ENCODE results near the gene GNA15.
"Not testable (repeated sequence)": the region's sequence is repeated elsewhere in the genome, so short reads cannot be mapped to it uniquely, and the experiment has no call there.

The GNA15 gene, protein sequence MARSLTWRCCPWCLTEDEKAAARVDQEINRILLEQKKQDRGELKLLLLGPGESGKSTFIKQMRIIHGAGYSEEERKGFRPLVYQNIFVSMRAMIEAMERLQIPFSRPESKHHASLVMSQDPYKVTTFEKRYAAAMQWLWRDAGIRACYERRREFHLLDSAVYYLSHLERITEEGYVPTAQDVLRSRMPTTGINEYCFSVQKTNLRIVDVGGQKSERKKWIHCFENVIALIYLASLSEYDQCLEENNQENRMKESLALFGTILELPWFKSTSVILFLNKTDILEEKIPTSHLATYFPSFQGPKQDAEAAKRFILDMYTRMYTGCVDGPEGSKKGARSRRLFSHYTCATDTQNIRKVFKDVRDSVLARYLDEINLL

DNA sequence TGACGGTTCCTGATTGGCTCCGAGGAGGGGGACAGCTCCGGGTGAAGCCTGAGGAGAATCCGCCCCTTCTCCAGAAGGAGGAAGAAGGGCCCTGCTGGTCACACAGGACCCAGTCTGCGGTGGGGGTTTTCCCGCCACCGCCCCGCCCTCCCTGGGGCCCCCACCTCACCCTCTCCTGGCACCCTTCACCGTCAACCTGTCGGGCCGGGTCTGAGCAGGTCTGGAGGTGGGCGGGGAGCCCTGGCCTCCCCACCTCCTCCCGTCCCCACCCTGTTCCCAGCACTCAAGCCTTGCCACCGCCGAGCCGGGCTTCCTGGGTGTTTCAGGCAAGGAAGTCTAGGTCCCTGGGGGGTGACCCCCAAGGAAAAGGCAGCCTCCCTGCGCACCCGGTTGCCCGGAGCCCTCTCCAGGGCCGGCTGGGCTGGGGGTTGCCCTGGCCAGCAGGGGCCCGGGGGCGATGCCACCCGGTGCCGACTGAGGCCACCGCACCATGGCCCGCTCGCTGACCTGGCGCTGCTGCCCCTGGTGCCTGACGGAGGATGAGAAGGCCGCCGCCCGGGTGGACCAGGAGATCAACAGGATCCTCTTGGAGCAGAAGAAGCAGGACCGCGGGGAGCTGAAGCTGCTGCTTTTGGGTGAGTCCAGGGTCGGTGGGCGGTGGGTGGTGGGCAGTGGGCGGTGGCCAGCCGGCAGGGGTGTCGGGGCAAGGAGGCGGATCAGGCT, at the start of gene GNA15:
Gene GNA15, plus strand, starts transcription at position 73 of the 723 bp plus-strand sequence. Its CDS starts 418 bp downstream, at position 491.
- no peak for DNase-seq (ENCODE audit: low read depth in 2 of 2, low spot score in 1 of 2)

DNA sequence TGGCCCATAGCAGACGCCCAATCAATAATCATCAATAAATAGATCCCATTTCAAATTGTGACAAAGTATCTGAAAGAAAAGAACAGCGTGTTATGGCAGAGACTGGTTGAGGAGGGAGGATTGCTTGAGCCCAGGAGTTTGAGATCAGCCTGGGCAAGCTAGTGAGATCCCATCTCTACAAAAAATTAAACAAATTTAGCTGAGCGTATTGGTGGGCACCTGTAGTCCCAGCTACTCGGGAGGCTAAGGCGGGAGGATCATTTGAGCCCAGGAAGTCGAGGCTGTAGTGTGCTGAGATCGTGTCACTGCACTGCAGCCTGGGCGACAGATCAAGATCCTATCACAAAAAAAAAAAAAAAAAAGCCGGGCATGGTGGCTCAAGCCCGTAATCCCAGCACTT, 48.1 kb upstream of the GNA15 start:
- DNase-seq (ENCODE audit: low read depth in 2 of 2, low spot score in 1 of 2): no peak

DNA sequence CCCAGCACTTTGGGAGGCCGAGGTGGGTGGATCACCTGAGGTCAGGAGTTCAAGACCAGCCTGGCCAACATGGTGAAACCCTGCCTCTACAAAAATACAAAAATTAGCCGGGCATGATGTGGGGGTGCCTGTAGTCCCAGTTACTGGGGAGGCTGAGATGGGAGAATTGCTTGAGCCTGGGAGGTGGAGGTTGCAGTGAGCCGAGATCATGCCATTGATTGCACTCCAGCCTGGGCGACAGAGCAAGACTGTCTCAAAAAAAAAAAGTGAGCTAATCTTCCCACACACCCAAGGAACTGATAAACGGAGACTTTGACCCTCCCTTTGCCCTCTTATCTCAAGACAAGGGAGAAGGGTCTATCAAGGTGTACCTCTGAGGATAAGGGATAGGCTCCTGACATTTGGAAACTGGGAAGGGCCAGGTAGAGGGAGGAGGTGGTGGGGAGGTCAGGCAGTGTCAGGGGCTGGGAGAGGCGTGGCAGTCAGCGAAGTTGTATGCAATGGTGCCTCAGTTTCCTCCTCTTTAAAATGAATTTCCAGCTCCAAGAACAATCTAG, 46.5 kb upstream of the GNA15 start:
- not testable (repeated sequence) for DNase-seq (ENCODE audit: low read depth in 2 of 2, low spot score in 1 of 2)

DNA sequence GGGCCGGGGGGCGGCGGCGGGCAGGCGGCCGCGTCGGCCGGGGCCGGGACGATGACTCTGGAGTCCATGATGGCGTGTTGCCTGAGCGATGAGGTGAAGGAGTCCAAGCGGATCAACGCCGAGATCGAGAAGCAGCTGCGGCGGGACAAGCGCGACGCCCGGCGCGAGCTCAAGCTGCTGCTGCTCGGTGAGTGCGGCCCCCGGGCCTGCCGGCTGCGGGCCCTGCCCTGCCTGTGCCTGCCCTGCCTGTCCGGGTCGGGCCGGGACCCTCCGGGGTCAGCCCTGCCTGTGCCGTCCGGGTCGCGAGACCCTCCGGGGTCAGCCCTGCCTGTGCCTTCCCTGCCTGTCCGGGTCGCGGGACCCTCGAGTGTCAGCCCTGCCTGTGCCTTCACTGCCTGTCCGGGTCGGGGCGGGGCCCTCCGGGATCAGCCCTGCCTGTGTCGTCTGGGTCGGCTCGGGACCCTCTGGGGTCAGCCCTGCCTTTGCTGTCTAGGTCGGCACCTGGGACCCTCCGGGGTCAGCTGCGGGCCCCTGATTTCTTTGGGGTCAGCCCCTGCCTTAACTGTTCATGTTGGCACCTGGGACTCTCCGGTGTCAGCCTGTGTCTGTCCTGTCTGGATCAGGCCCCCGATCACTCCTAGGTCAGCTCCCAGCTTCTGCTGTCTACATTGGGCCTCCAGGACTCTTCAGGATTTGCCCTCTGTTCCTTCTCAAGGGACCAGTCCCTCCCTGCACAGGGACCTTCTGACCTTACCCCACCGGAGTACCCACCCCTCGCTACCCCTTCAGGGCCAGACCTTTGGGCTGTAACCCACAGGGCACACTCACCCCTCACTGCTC, 41.0 kb upstream of the GNA15 start:
- no peak for DNase-seq (ENCODE audit: low read depth in 2 of 2, low spot score in 1 of 2)

DNA sequence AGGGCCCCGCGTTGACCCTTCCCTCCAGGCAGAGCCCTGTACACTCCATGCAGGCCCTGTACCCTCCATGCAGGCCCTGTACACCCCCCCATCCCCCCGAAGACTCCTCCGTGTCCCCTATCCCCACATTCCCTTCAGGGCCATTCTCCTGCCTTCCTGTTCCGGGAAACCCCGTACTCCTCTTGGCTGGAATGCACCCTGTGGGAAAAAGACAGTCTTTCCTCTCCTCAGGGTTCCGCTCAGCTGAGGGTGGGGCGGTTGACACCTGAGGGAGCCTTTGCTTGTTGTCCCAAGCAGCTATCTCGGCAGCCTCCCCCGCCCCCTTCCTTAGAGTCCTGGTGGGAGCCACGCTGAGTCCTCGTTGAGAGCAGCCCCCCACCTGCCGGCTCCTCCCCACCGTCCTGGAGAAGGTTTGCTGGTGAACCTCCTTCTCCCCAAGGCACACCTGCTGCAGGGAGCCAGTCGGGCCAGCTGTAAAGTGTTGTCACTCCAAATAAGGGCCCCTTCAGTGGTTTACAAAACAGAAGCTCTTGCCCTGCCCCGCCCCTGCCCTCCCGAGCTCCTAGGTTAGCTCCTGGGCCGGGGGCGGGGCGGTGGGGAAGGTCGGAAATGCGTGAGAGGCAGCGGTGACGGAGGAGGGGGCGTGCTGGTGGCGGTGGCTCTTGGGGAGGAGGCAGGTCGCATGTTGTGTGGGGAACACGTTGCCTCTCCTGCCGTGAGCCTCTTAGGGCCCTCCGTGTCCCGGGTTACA, 40.2 kb upstream of the GNA15 start:
- DNase-seq (ENCODE audit: low read depth in 2 of 2, low spot score in 1 of 2): peak in 1 of 2 donors; percentile 9

DNA sequence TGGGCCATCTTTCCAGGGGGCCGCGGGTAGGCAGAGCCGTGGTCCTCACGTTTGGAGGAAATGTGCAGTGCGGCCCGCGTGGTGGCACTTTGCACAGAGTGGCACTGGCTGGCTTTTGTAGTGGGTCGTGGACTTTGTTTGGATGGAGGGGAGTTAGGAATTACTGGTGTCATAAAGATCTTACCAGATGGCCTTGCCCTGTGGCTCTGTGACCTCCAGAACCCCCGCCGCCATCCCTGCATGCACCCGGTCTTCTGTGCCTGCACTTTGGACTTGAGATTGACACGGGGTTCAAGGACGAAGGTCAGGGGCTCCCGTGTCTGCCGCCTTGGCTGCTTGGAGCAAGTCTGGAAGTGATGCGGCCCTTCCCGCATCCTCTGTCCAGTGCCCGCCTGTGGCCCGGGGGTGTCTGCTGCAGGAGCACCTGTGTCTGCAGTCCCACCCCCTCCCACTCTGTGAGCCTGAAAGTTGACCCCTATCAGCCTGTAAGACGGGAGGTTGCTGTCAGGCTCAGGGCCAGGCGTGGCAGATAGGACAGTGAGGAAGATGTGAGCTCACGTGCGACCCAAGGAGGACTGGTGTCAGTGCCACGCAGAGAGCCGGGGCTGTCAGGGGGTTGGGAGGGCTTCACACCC, 39.4 kb upstream of the GNA15 start:
- no peak for DNase-seq (ENCODE audit: low read depth in 2 of 2, low spot score in 1 of 2)

DNA sequence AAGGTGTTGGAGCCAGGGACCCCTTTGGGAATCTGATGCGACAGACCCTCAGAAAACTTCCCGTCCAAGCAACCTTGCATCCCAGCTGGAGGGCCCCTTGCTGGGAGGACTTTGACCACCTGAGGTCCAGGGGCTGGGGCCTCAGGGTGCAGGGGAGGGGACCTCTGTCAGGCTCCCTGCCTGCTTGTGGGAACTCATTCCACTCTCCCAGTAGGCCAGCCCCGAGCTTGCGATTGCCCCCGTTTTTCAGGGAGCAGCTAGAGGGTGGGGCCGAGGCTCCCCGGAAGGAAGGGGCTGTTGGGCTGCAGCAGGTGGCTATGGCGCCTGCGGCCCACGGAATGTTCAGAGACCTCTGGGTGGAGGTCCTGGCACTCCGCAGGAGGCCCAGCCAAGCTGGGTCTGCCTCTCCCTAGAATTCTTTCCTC, 38.9 kb upstream of the GNA15 start:
- DNase-seq (ENCODE audit: low read depth in 2 of 2, low spot score in 1 of 2): no peak

DNA sequence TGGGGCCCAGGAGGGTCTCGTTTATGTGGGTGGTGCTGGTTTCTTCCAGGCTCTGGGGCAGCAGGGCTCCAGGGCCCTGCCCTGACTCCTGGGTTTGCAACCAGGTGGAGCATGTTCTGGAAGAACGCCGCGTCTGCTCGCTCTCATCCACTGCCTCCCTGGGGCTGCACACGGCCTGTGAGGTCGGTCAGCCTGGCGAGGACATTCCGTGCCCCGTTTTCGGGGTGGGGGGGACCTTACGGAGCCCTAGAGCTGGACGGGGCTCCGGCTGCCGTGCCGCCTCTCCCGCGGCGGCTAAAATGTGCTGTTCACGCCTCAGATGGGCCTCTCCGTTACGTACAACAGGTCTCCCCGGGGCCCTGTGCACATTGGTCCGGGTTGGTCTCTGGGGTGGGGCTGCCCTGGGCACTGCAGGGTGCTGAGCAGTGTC, 38.4 kb upstream of the GNA15 start:
- no peak for DNase-seq (ENCODE audit: low read depth in 2 of 2, low spot score in 1 of 2)

DNA sequence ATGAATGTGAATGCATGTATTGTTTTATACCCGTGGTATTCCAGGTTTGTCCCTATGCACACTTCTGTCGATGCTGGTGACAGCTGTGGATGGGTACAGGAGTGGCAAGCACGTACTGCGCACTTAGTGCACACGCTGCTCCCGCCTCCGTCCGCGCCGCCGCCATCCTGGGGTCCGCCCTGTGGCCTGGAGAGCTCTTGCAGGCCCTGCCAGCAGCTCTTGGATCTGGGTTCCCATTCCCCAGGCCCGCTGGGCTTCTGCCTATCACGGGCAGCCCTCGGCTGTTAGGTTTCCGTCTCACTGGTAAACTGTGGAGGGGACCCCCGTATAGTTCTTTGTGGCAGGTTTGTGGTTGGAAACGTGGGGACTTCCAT, 37.7 kb upstream of the GNA15 start:
- DNase-seq (ENCODE audit: low read depth in 2 of 2, low spot score in 1 of 2): no peak

DNA sequence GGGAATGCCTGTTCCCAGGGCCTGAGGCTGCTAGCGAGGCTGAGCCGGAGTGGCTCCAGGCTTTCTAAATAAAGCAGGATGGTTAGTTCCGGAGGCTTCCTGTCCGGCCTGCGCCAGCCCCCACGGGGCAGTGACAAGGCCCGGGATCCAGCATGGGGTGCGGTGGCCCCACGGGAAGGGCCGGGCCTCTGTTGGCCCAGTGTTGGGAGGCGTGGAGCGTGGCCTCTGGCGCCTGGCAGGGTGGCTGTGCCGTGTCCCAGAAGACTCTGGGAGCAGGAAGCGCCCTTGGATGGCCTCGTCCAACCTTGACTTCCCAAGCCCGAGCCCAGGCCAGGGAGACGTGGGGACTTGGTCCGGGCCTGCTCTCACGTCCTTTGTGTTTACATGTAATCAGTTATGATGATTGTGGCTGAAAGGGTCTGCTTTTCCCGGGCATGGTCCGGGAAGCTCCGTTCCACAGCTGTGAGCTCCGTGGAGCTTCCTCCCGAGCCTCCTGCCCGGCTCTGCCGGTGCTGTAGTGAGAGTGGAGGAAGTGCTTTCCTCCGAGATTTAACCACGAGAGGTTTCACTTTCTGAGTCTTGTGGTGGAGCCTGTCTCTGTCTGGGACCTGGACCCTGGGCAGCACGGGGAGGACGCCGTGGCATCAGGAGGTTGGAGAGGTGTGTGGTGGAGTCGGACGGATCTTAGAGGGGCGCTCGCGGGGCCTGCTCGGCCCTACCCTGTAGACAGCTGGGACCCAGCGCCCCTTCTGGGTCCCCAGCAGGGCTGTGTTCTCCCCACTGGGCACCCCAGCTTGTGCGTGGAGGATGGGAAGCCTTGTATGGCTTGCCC, 37.1 kb upstream of the GNA15 start:
- DNase-seq (ENCODE audit: low read depth in 2 of 2, low spot score in 1 of 2): no peak

DNA sequence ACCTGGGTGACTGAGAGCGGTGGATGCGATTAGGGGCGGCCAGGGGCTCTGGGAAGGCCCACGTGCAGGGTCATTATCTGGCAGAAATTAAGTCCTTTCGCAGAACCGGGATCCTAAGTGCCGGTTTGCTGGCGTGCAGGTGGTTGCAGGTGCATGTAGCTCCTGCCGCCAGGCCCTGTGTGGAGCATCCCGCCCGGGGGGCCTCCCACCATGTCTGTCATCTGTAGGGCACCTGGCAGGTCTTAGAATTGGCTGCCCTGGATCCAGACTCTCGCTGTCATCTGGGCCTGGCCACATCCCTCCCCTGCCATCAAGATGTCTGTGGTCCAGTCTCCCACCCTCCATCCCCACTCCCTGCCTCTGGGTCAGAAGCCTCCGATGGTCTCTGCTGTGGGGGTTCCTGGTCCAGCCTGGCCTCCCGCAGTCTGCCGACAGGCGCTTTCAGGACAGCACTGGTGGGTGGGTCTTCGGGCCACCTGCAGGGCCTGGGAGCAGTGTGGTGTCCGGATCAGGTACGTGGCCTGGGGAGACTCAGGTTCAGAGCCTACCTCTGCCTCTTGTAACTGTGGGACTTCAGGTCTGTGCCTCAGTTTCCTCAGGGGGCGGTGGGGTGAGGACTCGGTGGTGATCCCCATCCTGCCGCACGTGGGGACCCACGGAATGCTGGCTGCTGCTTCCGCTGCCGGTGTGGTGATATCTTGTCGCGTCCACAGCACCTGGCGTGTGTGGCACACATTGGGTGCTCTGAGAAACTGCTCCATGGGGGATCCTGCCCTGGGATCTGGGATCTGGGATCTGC, 36.3 kb upstream of the GNA15 start:
- DNase-seq (ENCODE audit: low read depth in 2 of 2, low spot score in 1 of 2): no peak

DNA sequence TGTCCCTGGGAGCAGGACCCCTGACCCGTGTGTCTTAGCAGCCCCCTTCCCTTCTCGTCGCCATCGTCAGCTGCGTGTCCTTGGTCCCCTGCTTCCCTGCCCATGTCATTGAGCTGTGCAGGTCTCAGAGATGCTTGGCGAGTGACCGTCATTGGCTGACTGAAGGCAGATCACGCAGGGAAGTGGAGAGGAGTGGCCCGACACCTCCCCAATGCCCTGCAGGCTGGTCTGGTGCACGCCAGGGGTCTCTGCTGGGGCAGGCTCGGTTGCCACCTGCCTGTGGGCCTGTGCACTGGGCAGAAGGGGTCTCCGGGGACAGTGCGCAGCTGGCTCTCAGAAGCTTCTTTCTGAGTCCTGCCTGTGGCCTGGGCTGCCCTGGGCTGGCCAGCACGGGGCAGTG, 35.5 kb upstream of the GNA15 start:
- DNase-seq (ENCODE audit: low read depth in 2 of 2, low spot score in 1 of 2): no peak

DNA sequence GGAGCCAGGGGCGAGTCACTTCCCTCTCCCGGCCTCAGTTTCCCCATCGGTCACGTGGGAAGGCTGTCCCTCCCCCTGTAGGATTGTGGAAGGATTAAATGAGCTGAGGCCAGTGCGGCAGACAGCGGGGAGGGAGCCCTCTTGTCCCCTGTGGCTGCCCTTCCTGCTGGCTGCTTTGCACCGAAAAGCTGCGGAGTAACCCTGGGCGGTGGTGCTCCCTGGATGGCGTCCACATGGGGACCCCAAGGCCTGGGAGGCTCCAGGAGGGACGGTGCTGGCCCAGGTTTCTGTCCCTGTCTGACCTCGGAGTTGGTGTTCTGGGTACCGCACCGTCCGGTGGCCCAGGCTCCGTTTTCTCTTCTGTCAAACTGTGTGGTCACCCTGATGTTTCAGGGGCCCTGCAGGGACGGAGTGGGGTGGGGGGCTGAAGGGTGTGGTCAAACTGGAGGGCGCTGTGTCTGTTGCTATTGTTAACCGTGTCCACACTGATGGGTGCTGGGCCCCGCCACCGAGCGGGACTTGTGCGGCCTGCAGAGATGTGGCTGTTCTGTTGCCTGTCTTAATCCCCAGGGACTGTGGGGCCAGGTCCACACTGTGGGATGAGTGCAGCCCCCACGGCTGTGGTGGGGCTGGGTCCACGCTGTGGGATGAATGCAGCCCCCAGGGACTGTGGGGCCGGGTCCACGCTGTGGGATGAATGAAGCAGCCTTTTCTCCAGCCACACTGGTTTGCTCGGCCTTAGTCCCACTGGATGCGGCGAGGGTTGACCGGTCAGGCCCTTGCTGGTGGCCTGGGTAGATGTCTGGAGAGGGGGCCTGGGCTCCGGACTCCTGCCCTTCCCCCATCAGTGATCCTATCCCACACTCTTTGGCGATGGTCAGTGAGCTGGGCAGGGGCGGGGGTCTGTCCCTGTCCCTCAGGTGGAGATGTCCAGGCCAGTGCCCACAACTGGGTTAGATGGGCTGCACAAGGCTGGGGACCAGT, 34.8 kb upstream of the GNA15 start:
- DNase-seq (ENCODE audit: low read depth in 2 of 2, low spot score in 1 of 2): no peak

DNA sequence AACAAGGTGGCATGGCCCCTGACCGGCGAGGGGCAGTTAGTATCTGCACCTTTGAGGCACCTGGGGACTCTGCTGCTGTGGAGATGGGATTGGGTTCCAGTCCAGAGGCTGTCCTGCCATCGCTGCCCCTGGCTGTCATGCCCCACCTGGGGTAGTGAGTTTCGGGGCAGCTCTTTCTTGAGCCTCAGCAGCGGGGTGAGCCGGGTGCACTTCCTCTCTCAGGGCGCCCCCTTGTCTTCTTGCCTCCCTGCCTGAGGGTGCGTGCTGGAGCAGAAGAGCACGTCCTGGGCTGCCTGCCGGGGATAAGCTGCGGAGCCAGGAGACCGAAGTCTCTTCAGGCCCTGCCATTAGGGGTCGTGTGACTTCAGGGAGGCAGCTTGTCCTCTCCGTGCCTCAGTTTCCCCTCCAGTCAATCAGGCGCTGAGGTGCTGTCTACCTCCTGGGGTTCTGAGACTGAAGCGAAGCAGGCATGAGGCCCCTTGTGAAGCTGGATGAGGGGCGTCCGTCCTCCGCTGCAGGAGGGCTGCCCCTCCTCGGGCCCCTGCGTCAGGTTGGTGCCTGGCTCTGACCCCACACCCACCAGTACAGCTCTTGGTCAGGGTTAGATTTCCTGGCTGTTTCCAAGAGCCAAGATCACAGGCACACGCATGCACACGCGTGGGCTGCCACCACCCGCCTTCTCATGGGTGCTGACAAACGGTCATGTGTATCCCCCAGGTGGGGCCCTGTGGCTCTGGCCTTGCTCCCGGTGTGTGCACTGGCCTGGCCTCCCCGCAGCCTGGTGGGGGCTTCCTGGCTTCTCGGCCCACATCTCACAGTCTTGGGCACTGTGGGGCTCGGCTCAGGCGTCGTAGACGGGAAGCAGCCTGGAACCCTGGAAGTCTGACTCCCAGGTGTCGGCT, 33.3 kb upstream of the GNA15 start:
- DNase-seq (ENCODE audit: low read depth in 2 of 2, low spot score in 1 of 2): no peak

DNA sequence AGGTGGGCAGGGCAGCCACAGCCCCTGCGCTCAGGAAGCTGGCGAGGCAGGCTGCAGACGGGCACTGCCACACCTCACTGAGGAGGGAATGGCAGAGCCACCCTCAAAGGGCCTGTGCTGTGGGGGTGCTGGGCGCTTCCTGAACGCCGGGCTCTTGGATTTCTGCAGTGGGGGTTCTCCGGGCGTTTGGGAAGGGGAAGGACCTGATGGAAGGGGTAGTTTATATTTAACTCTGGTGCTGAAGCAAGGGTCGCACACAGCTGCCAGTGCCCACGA, 31.2 kb upstream of the GNA15 start:
- DNase-seq (ENCODE audit: low read depth in 2 of 2, low spot score in 1 of 2): no peak

DNA sequence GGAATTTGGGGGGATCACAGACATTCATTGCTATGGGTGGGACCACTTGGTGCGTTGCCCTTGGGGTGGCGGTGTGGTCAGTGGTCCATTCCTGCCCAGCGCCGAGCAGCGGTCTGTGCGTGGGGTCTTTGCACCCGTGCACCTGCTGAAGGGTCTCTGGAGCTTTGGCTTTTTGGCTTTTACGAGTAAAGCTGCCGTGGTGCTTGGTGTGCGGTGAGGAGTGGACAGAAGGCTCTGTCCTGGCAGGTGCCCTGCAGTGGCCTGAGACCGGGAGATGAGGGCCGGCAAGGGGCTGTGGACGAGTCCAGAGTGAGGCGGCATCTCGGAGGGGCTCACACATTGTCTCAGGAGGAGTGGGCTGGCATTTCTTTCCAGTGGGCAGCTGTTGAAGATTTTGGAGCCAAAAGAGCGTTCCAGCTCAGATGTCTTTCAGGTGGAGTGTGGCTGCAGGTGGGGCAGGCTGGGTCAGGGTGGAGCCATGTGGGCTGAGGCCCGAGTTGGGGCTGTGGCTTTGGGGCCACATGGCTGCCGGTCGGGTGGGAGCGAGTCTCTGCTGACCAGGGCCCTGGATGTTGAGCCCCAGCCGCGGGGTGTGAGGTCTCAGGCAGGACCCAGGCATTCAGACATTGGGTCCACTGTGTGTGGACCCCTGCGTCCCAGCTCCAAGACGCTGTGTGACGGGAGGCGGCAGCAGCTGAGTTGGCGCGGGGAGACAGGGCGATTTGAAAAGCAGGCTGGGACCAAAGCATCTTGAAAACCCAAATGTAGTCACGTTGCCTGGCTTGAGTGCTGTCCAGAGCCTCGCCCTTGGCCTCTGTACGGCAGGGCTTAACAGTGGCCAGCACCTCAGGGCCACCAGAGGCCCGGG, 30.0 kb upstream of the GNA15 start:
- no peak for DNase-seq (ENCODE audit: low read depth in 2 of 2, low spot score in 1 of 2)
